22Rv1 (cell line): ENCODE results near the gene TLX2.

Experiments
- H3K27ac ChIP-seq: fragments of 450-650 bp; 2 replicates; pipeline ENCODE4 v1.5.1; 2017
- CTCF ChIP-seq: fragments of 450-650 bp; IDR thresholded peaks from 2 replicates; pipeline ENCODE4 v1.5.1; 2017; ENCODE audit warnings: mild to moderate bottlenecking
- ZFX ChIP-seq: fragments of 450-650 bp; IDR thresholded peaks from 2 replicates; pipeline ENCODE4 v1.6.1; 2017; ENCODE audit warnings: antibody characterized with exemption, borderline replicate concordance

The TLX2 gene

GRCh38 chr2:74544634-74545033, 30.4 kb downstream of the TLX2 start:
- TF ChIP-seq ZFX (no peak), CTCF (peak; percentile 69)
- no peak overlapping the region for H3K27ac ChIP-seq

GRCh38 chr2:74546004-74546403, 31.8 kb downstream of the TLX2 start:
- H3K27ac ChIP-seq, result no peak overlapping the region
- TF ChIP-seq CTCF (no peak), ZFX (no peak)

- H3K27ac ChIP-seq, result peak overlapping the region; percentile 87
- TF ChIP-seq CTCF, result no peak
- no peak for TF ChIP-seq ZFX
These were observed 34.1 kb downstream of the TLX2 start for GRCh38 chr2:74548285-74548899.

- TF ChIP-seq CTCF, result 0 out of 2 replicates have a peak, but pooled peaks have one; percentile 4
- no peak for TF ChIP-seq ZFX
- peak overlapping the region; percentile 87 for H3K27ac ChIP-seq
These were observed 34.9 kb downstream of the TLX2 start for GRCh38 chr2:74548900-74549826.

- peak overlapping the region; percentile 87 for H3K27ac ChIP-seq
- TF ChIP-seq ZFX (no peak), CTCF (no peak)
These were observed 36.0 kb downstream of the TLX2 start for GRCh38 chr2:74550231-74550630.

- TF ChIP-seq ZFX (no peak), CTCF (no peak)
- H3K27ac ChIP-seq, result no peak overlapping the region
These were observed 37.3 kb downstream of the TLX2 start for GRCh38 chr2:74551530-74551929.
